Uterus (tissue), 2 donors: ENCODE results near the gene FAM222B.

Experiments
- CTCF ChIP-seq, 4 experiments: fragments of 200-600 bp in 2 of 4; fragments of 450-650 bp in 2 of 4; sonication (generic) in 2 of 4; IDR thresholded peaks; one replicate each; pipeline ENCODE4 v1.5.1; 2016 to 2019; ENCODE audit warnings: antibody characterized with exemption in 4 of 4, mild to moderate bottlenecking in 2 of 4, moderate library complexity in 1 of 4
- POLR2A ChIP-seq, 2 donors: fragments of 450-650 bp; IDR thresholded peaks; one replicate each; pipeline ENCODE4 v1.6.1; 2016; ENCODE audit warnings: antibody characterized with exemption in 2 of 2, mild to moderate bottlenecking in 1 of 2, moderate library complexity in 1 of 2

DNA sequence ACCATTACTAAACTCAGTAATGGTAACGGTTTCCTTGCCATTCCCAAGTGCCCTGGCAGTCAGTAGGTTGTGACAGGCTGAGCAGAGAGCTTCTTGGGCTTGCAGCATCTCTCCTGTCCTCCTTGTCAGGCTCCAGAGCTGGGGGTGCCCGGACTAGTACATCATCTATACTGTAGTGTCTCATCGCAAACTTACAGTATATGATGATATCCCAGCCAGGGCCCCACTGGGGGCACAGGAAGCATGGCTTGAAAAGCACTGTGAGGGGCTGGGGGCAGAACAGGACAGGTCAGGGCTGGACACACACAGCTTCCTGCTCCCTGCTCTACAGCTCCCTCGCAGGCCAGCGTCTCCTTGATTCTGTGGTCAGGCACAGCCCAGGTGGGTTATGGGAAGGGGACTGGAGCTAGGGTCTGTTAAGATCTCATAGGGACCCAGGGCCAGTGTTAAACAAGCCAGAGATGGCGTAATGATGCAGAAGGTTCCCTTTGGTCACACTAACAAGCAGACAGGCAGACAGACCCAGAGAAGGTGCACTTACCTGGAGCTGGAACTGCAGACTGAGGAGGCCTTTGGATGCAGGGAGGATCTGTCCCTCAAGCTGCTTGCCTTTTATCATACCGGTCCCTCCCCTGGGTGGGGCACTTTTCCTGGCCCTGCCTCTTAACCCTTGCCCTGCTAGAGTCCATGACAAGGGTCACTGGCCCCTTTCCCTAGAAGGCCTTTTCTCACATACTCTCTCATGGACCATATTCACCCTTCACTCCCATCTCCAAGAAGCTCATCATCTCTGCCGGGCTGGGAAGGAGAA, 19.0 kb upstream of the FAM222B start:
- TF ChIP-seq CTCF (IDR thresholded peaks at IDR 0.05), result no peak
- TF ChIP-seq POLR2A (IDR thresholded peaks at IDR 0.05), result no peak
